Fibroblast of lung (primary cell): ENCODE data around the gene SH3BGRL3.

ENCODE experiments used
- CTCF ChIP-seq, 2 donors: IDR thresholded peaks in 1 of 2; conservative IDR thresholded peaks in 1 of 2; 1 replicate in 1 of 2; 2 replicates in 1 of 2; pipeline ENCODE4 v1.5.1; 2011 to 2012; ENCODE audit warnings: low read length in 2 of 2, control low read depth in 1 of 2, inconsistent platforms in 1 of 2, low read depth in 1 of 2, mild to moderate bottlenecking in 1 of 2
- EZH2 ChIP-seq: IDR thresholded peaks from 2 replicates; pipeline ENCODE4 v1.5.1; 2012; ENCODE audit warnings: low read length, control low read depth, mild to moderate bottlenecking; ENCODE audit errors: missing control alignments

- TF ChIP-seq CTCF (conservative IDR thresholded peaks at IDR 0.05 in 1 of 2, IDR thresholded peaks at IDR 0.05 in 1 of 2; ENCODE audit: low read depth in 1 of 2, low read length in 2 of 2) (no peak), EZH2 (no peak)
Measured at GRCh38 chr1:26268290-26269197, 11.3 kb upstream of the SH3BGRL3 start.
